ENCODE measurements around the gene ZMYND11.

ZMYND11 gene

GRCh38 chr10:106740-107139 is 28.5 kb upstream of the ZMYND11 start:
- Histone ChIP-seq H3K4me2 (ENCODE audit: low read length) (no peak overlapping the region), H3K9me2 (ENCODE audit: low read depth, low read length) (no peaks in the 10 kb centered on the region), H3K27ac (ENCODE audit: low read depth, low read length, poor library complexity, severe bottlenecking) (no peak overlapping the region), H2AFZ (ENCODE audit: low read length) (no peak overlapping the region), H3K36me3 (ENCODE audit: insufficient read depth, low read length) (no peaks in the 10 kb centered on the region), H3K27me3 (ENCODE audit: insufficient read depth, low read length) (no peaks in the 10 kb centered on the region; the same call in 1 of the 2 replicates), H3K4me3 (ENCODE audit: low read depth, low read length, poor library complexity, severe bottlenecking) (no peak overlapping the region), H3K9me3 (ENCODE audit: low read length) (0 out of 2 replicates have a peak, but pooled peaks cover 3% of the 10 kb centered on the region), H3K9ac (ENCODE audit: low read length) (no peak overlapping the region), H3K79me2 (ENCODE audit: insufficient read depth, low read length) (no peaks in the 10 kb centered on the region), H4K20me1 (ENCODE audit: insufficient read depth, low read length) (no peaks in the 10 kb centered on the region), H3K4me1 (ENCODE audit: insufficient read depth, low read length, severe bottlenecking) (no peaks in the 10 kb centered on the region), H3F3A (ENCODE audit: insufficient read depth, low read length) (no peaks in the 10 kb centered on the region)
- TF ChIP-seq CTCF (IDR thresholded peaks at IDR 0.05; ENCODE audit: low read length), result no peak
- no peak for TF ChIP-seq EZH2 (IDR thresholded peaks at IDR 0.05; ENCODE audit: borderline replicate concordance, low read length)

GRCh38 chr10:112246-112645 is 23.0 kb upstream of the ZMYND11 start:
- no peak overlapping the region for H3K4me2 ChIP-seq (ENCODE audit: low read length)
- no peaks in the 10 kb centered on the region for H3K9me2 ChIP-seq (ENCODE audit: low read depth, low read length)
- H4K20me1 ChIP-seq (ENCODE audit: insufficient read depth, low read length), result no peaks in the 10 kb centered on the region
- no peak overlapping the region for H3K27ac ChIP-seq (ENCODE audit: low read depth, low read length, poor library complexity, severe bottlenecking)
- no peak overlapping the region for H3K4me3 ChIP-seq (ENCODE audit: low read depth, low read length, poor library complexity, severe bottlenecking)
- no peaks in the 10 kb centered on the region for H3K9me3 ChIP-seq (ENCODE audit: low read length)
- H3K4me1 ChIP-seq (ENCODE audit: insufficient read depth, low read length, severe bottlenecking), result no peaks in the 10 kb centered on the region
- H3F3A ChIP-seq (ENCODE audit: insufficient read depth, low read length), result no peaks in the 10 kb centered on the region
- no peaks in the 10 kb centered on the region for H3K36me3 ChIP-seq (ENCODE audit: insufficient read depth, low read length)
- TF ChIP-seq EZH2 (IDR thresholded peaks at IDR 0.05; ENCODE audit: borderline replicate concordance, low read length) (no peak), CTCF (IDR thresholded peaks at IDR 0.05; ENCODE audit: low read length) (no peak)
- no peak overlapping the region for H2AFZ ChIP-seq (ENCODE audit: low read length)
- no peak overlapping the region for H3K9ac ChIP-seq (ENCODE audit: low read length)
- no peaks in the 10 kb centered on the region for H3K27me3 ChIP-seq (ENCODE audit: insufficient read depth, low read length)
- H3K79me2 ChIP-seq (ENCODE audit: insufficient read depth, low read length), result no peaks in the 10 kb centered on the region

GRCh38 chr10:124874-125273 is 10.4 kb upstream of the ZMYND11 start:
- no peaks in the 10 kb centered on the region for H4K20me1 ChIP-seq (ENCODE audit: insufficient read depth, low read length)
- H3K4me1 ChIP-seq (ENCODE audit: insufficient read depth, low read length, severe bottlenecking), result no peaks in the 10 kb centered on the region
- H3F3A ChIP-seq (ENCODE audit: insufficient read depth, low read length), result no peaks in the 10 kb centered on the region
- H2AFZ ChIP-seq (ENCODE audit: low read length), result no peak overlapping the region
- TF ChIP-seq CTCF (IDR thresholded peaks at IDR 0.05; ENCODE audit: low read length) (no peak), EZH2 (IDR thresholded peaks at IDR 0.05; ENCODE audit: borderline replicate concordance, low read length) (no peak)
- H3K9me3 ChIP-seq (ENCODE audit: low read length), result no peaks in the 10 kb centered on the region
- no peak overlapping the region for H3K27ac ChIP-seq (ENCODE audit: low read depth, low read length, poor library complexity, severe bottlenecking)
- H3K27me3 ChIP-seq (ENCODE audit: insufficient read depth, low read length), result 0 out of 2 replicates have a peak, but pooled peaks cover 4% of the 10 kb centered on the region
- no peaks in the 10 kb centered on the region for H3K79me2 ChIP-seq (ENCODE audit: insufficient read depth, low read length)
- H3K4me3 ChIP-seq (ENCODE audit: low read depth, low read length, poor library complexity, severe bottlenecking), result no peak overlapping the region
- no peak overlapping the region for H3K4me2 ChIP-seq (ENCODE audit: low read length)
- H3K9me2 ChIP-seq (ENCODE audit: low read depth, low read length), result no peaks in the 10 kb centered on the region
- H3K9ac ChIP-seq (ENCODE audit: low read length), result no peak overlapping the region
- no peaks in the 10 kb centered on the region for H3K36me3 ChIP-seq (ENCODE audit: insufficient read depth, low read length)

All from OCI-LY1 (cell line).